ENCODE results near the gene FAAH. TPM values are rescaled to one million over a fixed set of nuclear protein-coding genes. Genes with fewer than 3 reads are reported as not detected.

FAAH gene
- total RNA-seq, 4 donors from 2014 or later, result 12.3 to 29.6 (median 16.7) TPM

GRCh38 chr1:46436844-46437243 is 42.7 kb downstream of the FAAH start:
- TF ChIP-seq POLR2A (IDR thresholded peaks at IDR 0.05), result no peak
- TF ChIP-seq, protein P1, sequence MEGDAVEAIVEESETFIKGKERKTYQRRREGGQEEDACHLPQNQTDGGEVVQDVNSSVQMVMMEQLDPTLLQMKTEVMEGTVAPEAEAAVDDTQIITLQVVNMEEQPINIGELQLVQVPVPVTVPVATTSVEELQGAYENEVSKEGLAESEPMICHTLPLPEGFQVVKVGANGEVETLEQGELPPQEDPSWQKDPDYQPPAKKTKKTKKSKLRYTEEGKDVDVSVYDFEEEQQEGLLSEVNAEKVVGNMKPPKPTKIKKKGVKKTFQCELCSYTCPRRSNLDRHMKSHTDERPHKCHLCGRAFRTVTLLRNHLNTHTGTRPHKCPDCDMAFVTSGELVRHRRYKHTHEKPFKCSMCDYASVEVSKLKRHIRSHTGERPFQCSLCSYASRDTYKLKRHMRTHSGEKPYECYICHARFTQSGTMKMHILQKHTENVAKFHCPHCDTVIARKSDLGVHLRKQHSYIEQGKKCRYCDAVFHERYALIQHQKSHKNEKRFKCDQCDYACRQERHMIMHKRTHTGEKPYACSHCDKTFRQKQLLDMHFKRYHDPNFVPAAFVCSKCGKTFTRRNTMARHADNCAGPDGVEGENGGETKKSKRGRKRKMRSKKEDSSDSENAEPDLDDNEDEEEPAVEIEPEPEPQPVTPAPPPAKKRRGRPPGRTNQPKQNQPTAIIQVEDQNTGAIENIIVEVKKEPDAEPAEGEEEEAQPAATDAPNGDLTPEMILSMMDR (IDR thresholded peaks at IDR 0.05), result no peak

GRCh38 chr1:46437723-46438122 is 43.6 kb downstream of the FAAH start:
- peaks cover 0 to 48% (median 0%) of the 10 kb centered on the region in 4 donors for H3K27me3 ChIP-seq
- H3K27ac ChIP-seq, result no peak overlapping the region
- TF ChIP-seq, protein P1 (IDR thresholded peaks at IDR 0.05), result no peak
- TF ChIP-seq POLR2A (IDR thresholded peaks at IDR 0.05), result no peak
- no peaks in the 10 kb centered on the region for H3K9me3 ChIP-seq
- intact Hi-C loops (cut with DNase I), result no loop called here
- DNase-seq, result no peak
- WGBS, 2 donors, result 50 to 61% methylated on average over 2 to 4 of the region's 4 CpGs
- no peak overlapping the region for H3K4me3 ChIP-seq
- peaks cover 0 to 18% (median under 1%) of the 10 kb centered on the region in 3 donors for H3K4me1 ChIP-seq
- no peaks in the 10 kb centered on the region for H3K36me3 ChIP-seq

More at GRCh38 chr1:46436844-46437243, 42.7 kb downstream of the FAAH start:
- no peak overlapping the region for H3K27ac ChIP-seq
- no peak for DNase-seq
- no peak overlapping the region for H3K4me3 ChIP-seq
- WGBS, 2 donors, result 90 to 100% methylated on average over 1 of the region's 1 CpG
- H3K27me3 ChIP-seq, result peaks cover 0 to 48% (median 0%) of the 10 kb centered on the region in 4 donors
- H3K36me3 ChIP-seq, result no peaks in the 10 kb centered on the region
- intact Hi-C loops (cut with DNase I), result no loop called here
- H3K9me3 ChIP-seq, result no peaks in the 10 kb centered on the region
- peaks cover 0 to 12% (median 0%) of the 10 kb centered on the region in 3 donors for H3K4me1 ChIP-seq

- no peak for TF ChIP-seq POLR2A (IDR thresholded peaks at IDR 0.05)
- TF ChIP-seq, protein P1 (IDR thresholded peaks at IDR 0.05), result no peak
- Histone ChIP-seq H3K9me3 (no peaks in the 10 kb centered on the region), H3K27me3 (peaks cover 0 to 51% (median 0%) of the 10 kb centered on the region in 4 donors), H3K4me1 (peaks cover 0 to 23% (median 4%) of the 10 kb centered on the region in 3 donors), H3K27ac (no peak overlapping the region), H3K4me3 (no peak overlapping the region), H3K36me3 (no peaks in the 10 kb centered on the region)
- 62% methylated on average over 2 of the region's 6 CpGs; no CpG with 5 or more reads in 1 of the 2 donors for WGBS, 2 donors
- intact Hi-C loops (cut with DNase I), result no loop called here
- no peak for DNase-seq
These were observed 44.2 kb downstream of the FAAH start for GRCh38 chr1:46438346-46438745.

- intact Hi-C loops (cut with DNase I), result no loop called here
- Histone ChIP-seq H3K36me3 (no peaks in the 10 kb centered on the region), H3K4me3 (no peak overlapping the region), H3K9me3 (no peaks in the 10 kb centered on the region), H3K27ac (no peak overlapping the region), H3K4me1 (peaks cover 0 to 23% (median 4%) of the 10 kb centered on the region in 3 donors), H3K27me3 (peaks cover 0 to 47% (median 0%) of the 10 kb centered on the region in 4 donors)
- no peak for TF ChIP-seq POLR2A (IDR thresholded peaks at IDR 0.05)
- TF ChIP-seq, protein P1 (IDR thresholded peaks at IDR 0.05), result no peak
- DNase-seq, result no peak
- WGBS, 2 donors, result 65 to 78% methylated on average over 2 of the region's 2 CpGs
These were observed 46.4 kb downstream of the FAAH start for GRCh38 chr1:46440478-46440877.

DNA sequence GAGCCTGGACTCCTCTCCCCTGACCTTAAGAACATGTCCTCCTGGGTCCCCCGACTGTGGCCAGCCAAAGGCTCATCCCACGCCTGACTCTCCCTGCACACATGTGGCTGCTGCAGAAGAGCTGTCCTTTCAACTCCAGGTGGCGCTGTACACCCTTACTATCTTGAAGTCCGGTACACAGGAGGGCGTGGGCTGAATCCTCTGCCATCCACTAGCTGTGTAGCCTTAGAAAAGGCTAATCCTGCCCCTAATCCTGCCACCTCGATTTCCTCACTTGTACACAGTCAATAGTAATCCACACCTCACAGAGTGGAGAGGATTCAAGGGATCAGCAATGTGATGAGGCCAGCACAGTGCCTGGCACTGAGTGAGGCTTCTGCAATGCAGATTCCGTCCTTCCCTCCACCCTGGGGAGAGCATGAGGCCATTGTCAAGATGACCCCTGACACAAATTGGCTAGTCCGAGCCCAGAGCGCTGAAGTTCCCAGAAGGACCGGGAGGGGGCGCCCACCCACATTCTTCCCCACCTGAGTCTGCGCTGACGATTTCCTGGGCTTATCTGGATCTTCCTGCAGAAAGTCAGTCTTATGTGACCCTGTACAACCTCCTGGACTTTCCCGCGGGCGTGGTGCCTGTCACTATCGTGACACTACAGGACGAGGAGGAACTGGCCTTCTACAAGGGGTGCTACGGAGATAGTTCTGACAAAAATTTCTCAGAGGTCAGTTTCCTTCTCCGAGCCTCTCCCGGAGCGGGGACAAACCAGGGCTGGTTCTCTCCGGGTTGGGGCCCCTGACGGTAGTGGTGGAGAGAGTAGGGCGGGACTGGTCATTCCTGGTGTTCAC is 48.4 kb downstream of the FAAH start:
- Histone ChIP-seq H3K4me3 (peak overlapping the region in 3 of 4 donors; percentile 32 to 62 (median 38)), H3K27ac (peak overlapping the region in 3 of 4 donors; percentile 16 to 48 (median 33)), H3K27me3 (peaks cover 6 to 50% (median 7%) of the 10 kb centered on the region in 4 donors), H3K36me3 (no peaks in the 10 kb centered on the region), H3K9me3 (no peaks in the 10 kb centered on the region), H3K4me1 (peaks cover 2 to 19% (median 4%) of the 10 kb centered on the region in 3 donors)
- WGBS, 2 donors, result 9 to 20% methylated on average over 9 to 22 of the region's 25 CpGs
- no peak for TF ChIP-seq POLR2A (IDR thresholded peaks at IDR 0.05)
- TF ChIP-seq, protein P1 (IDR thresholded peaks at IDR 0.05), result peak; percentile 64 to 86 (median 80)
- DNase-seq, result no peak
- intact Hi-C loops (cut with DNase I), result no loop called here

Measured in esophagus squamous epithelium (tissue), 5 donors.